Trophoblast cell (in vitro differentiated cells and primary cell): ENCODE results near the gene PDPN.

Experiments
- DNase-seq, 2 donors: peaks; one replicate each; pipeline ENCODE4 v3.0.0-alpha.2; 2016
- H2AFZ ChIP-seq: 2 replicates; pipeline ENCODE4 v1.6.1; 2013; ENCODE audit warnings: low read length, moderate library complexity, mild to moderate bottlenecking; ENCODE audit not compliant: insufficient read depth, poor library complexity
- H2AK5ac ChIP-seq: 2 replicates; pipeline ENCODE4 v1.6.1; 2013; ENCODE audit warnings: mild to moderate bottlenecking, low read length
- H2BK120ac ChIP-seq: 2 replicates; pipeline ENCODE4 v1.6.1; 2013; ENCODE audit warnings: low read length, mild to moderate bottlenecking, moderate library complexity; ENCODE audit not compliant: insufficient read depth, poor library complexity
- H2BK12ac ChIP-seq: 2 replicates; pipeline ENCODE4 v1.6.1; 2013; ENCODE audit warnings: mild to moderate bottlenecking, low read length, moderate library complexity
- H2BK5ac ChIP-seq: 2 replicates; pipeline ENCODE4 v1.6.1; 2013; ENCODE audit warnings: low read length, low read depth, moderate library complexity, mild to moderate bottlenecking; ENCODE audit not compliant: poor library complexity
- H3K14ac ChIP-seq: 2 replicates; pipeline ENCODE4 v1.6.1; 2013; ENCODE audit warnings: mild to moderate bottlenecking, low read length
- H3K18ac ChIP-seq: 2 replicates; pipeline ENCODE4 v1.6.1; 2013; ENCODE audit warnings: mild to moderate bottlenecking, low read length
- H3K23ac ChIP-seq: 2 replicates; pipeline ENCODE4 v1.6.1; 2013; ENCODE audit warnings: low read length
- H3K27ac ChIP-seq: 2 replicates; pipeline ENCODE4 v1.5.1; 2013; ENCODE audit warnings: low read depth, mild to moderate bottlenecking, inconsistent platforms, low read length, moderate library complexity
- H3K27me3 ChIP-seq: 2 replicates; pipeline ENCODE4 v1.6.1; 2013; ENCODE audit warnings: inconsistent platforms, mild to moderate bottlenecking, low read length, moderate library complexity; ENCODE audit not compliant: insufficient read depth
- H3K36me3 ChIP-seq, 2 experiments: 1 replicate in 1 of 2; 2 replicates in 1 of 2; pipeline ENCODE4 v1.6.1; 2013; ENCODE audit warnings: low read length in 2 of 2, mild to moderate bottlenecking in 2 of 2, moderate library complexity in 1 of 2; ENCODE audit not compliant: insufficient read depth in 2 of 2, control insufficient read depth in 1 of 2
- H3K4ac ChIP-seq: 2 replicates; pipeline ENCODE4 v1.6.1; 2013; ENCODE audit warnings: low read depth, mild to moderate bottlenecking, low read length, moderate library complexity
- H3K4me1 ChIP-seq, 2 experiments: 1 replicate in 1 of 2; 2 replicates in 1 of 2; pipeline ENCODE4 v1.6.1; 2013; ENCODE audit warnings: low read length in 2 of 2, mild to moderate bottlenecking in 2 of 2, moderate library complexity in 1 of 2; ENCODE audit not compliant: insufficient read depth in 2 of 2, control insufficient read depth in 1 of 2
- H3K4me2 ChIP-seq: 2 replicates; pipeline ENCODE4 v1.6.1; 2013; ENCODE audit warnings: inconsistent platforms, mild to moderate bottlenecking, low read length, moderate library complexity
- H3K4me3 ChIP-seq: 2 replicates; pipeline ENCODE4 v1.5.1; 2013; ENCODE audit warnings: mild to moderate bottlenecking, low read depth, low read length, inconsistent platforms
- H3K79me1 ChIP-seq: one replicate; pipeline ENCODE4 v1.6.1; 2013; ENCODE audit warnings: low read length
- H3K79me2 ChIP-seq: 2 replicates; pipeline ENCODE4 v1.6.1; 2013; ENCODE audit warnings: low read length, mild to moderate bottlenecking; ENCODE audit not compliant: control insufficient read depth, insufficient read depth, poor library complexity
- H3K9ac ChIP-seq: 2 replicates; pipeline ENCODE4 v1.6.1; 2013; ENCODE audit warnings: mild to moderate bottlenecking, low read length
- H3K9me3 ChIP-seq: 2 replicates; pipeline ENCODE4 v1.6.1; 2013; ENCODE audit warnings: low read depth, mild to moderate bottlenecking, control low read depth, inconsistent platforms, low read length; ENCODE audit not compliant: insufficient read depth
- H4K12ac ChIP-seq: 2 replicates; pipeline ENCODE4 v1.6.1; 2013; ENCODE audit warnings: low read depth, mild to moderate bottlenecking, low read length, moderate library complexity
- H4K8ac ChIP-seq: 2 replicates; pipeline ENCODE4 v1.6.1; 2013; ENCODE audit warnings: low read depth, mild to moderate bottlenecking, low read length, moderate library complexity
- H4K91ac ChIP-seq: one replicate; pipeline ENCODE4 v1.6.1; 2013; ENCODE audit warnings: low read depth, mild to moderate bottlenecking, low read length, moderate library complexity
- WGBS: extraction: QIAGEN DNeasy Blood & Tissue Kit; methylation state at CpG from one replicate; pipeline ENCODE4 v1.1.7; 2013; ENCODE audit warnings: missing lambda C conversion rate; ENCODE audit not compliant: insufficient read length, insufficient coverage; ENCODE audit errors: extremely low coverage; 5-methylcytosine and 5-hydroxymethylcytosine counted together

PDPN gene

GRCh38 chr1:13607002-13607401 lies 23.4 kb downstream of the PDPN start:
- Histone ChIP-seq H3K4me3 (no peak overlapping the region), H2AK5ac (no peak overlapping the region), H3K4me2 (no peak overlapping the region), H3K36me3 (no peaks in the 10 kb centered on the region), H2BK5ac (no peak overlapping the region), H4K8ac (no peak overlapping the region), H4K91ac (no peak overlapping the region), H3K79me2 (no peaks in the 10 kb centered on the region), H4K12ac (no peak overlapping the region), H3K79me1 (no peaks in the 10 kb centered on the region), H3K27me3 (no peaks in the 10 kb centered on the region), H3K14ac (no peak overlapping the region), H2BK12ac (no peak overlapping the region), H3K18ac (no peak overlapping the region), H3K27ac (no peak overlapping the region), H3K9me3 (no peaks in the 10 kb centered on the region), H2BK120ac (no peak overlapping the region), H3K9ac (no peak overlapping the region), H3K23ac (no peak overlapping the region), H2AFZ (no peak overlapping the region), H3K4me1 (peaks cover 3 to 12% of the 10 kb centered on the region in 2 experiments), H3K4ac (no peak overlapping the region)
- no peak for DNase-seq
- no CpG with 5 or more reads among the region's 8 CpGs for WGBS

GRCh38 chr1:13616234-13616633 lies 32.6 kb downstream of the PDPN start:
- Histone ChIP-seq H3K14ac (no peak overlapping the region), H3K27me3 (no peaks in the 10 kb centered on the region), H3K9ac (no peak overlapping the region), H2AFZ (no peak overlapping the region), H3K4me2 (no peak overlapping the region), H2BK5ac (no peak overlapping the region), H2BK120ac (no peak overlapping the region), H4K8ac (no peak overlapping the region), H3K18ac (no peak overlapping the region), H3K27ac (no peak overlapping the region), H3K79me1 (no peaks in the 10 kb centered on the region), H4K12ac (no peak overlapping the region), H2BK12ac (no peak overlapping the region), H3K4me1 (peaks cover 0 to 3% of the 10 kb centered on the region in 2 experiments), H4K91ac (no peak overlapping the region), H3K9me3 (no peaks in the 10 kb centered on the region), H2AK5ac (no peak overlapping the region), H3K23ac (no peak overlapping the region), H3K4me3 (no peak overlapping the region), H3K79me2 (no peaks in the 10 kb centered on the region), H3K36me3 (peaks cover 2 to 3% of the 10 kb centered on the region in 2 experiments), H3K4ac (no peak overlapping the region)
- peak in 1 of 2 donors; percentile 44 for DNase-seq
- WGBS: no CpG with 5 or more reads among the region's 5 CpGs

- no peak overlapping the region for H2BK5ac ChIP-seq
- no peak overlapping the region for H4K12ac ChIP-seq
- peak; percentile 43 to 56 for DNase-seq
- H2AK5ac ChIP-seq: no peak overlapping the region
- H2BK12ac ChIP-seq: no peak overlapping the region
- H3K23ac ChIP-seq: no peak overlapping the region
- WGBS: no CpG with 5 or more reads among the region's 4 CpGs
- H3K79me1 ChIP-seq: no peaks in the 10 kb centered on the region
- H3K4me2 ChIP-seq: no peak overlapping the region
- H2AFZ ChIP-seq: no peak overlapping the region
- H3K4ac ChIP-seq: no peak overlapping the region
- no peak overlapping the region for H3K18ac ChIP-seq
- H3K4me3 ChIP-seq: no peak overlapping the region
- no peaks in the 10 kb centered on the region for H3K79me2 ChIP-seq
- no peak overlapping the region for H4K8ac ChIP-seq
- no peaks in the 10 kb centered on the region for H3K27me3 ChIP-seq
- H3K9ac ChIP-seq: no peak overlapping the region
- no peaks in the 10 kb centered on the region for H3K9me3 ChIP-seq
- H3K27ac ChIP-seq: no peak overlapping the region
- H2BK120ac ChIP-seq: no peak overlapping the region
- H3K36me3 ChIP-seq: peaks cover 2 to 3% of the 10 kb centered on the region in 2 experiments
- no peak overlapping the region for H4K91ac ChIP-seq
- peaks cover 0 to 3% of the 10 kb centered on the region in 2 experiments for H3K4me1 ChIP-seq
- H3K14ac ChIP-seq: no peak overlapping the region
Measured at GRCh38 chr1:13617108-13617507, 33.5 kb downstream of the PDPN start.

GRCh38 chr1:13617773-13618172 lies 34.1 kb downstream of the PDPN start:
- H3K9ac ChIP-seq: no peak overlapping the region
- no peak overlapping the region for H3K14ac ChIP-seq
- H3K27me3 ChIP-seq: no peaks in the 10 kb centered on the region
- no peak overlapping the region for H3K27ac ChIP-seq
- no peak overlapping the region for H2BK5ac ChIP-seq
- no peaks in the 10 kb centered on the region for H3K9me3 ChIP-seq
- no peak overlapping the region for H4K8ac ChIP-seq
- peaks cover 2 to 3% of the 10 kb centered on the region in 2 experiments for H3K36me3 ChIP-seq
- H3K23ac ChIP-seq: no peak overlapping the region
- H2AK5ac ChIP-seq: no peak overlapping the region
- H3K4me1 ChIP-seq: peaks cover 0 to 3% of the 10 kb centered on the region in 2 experiments
- peak in 1 of 2 donors; percentile 10 for DNase-seq
- no peak overlapping the region for H3K4ac ChIP-seq
- no peak overlapping the region for H3K4me3 ChIP-seq
- H4K12ac ChIP-seq: no peak overlapping the region
- no peak overlapping the region for H2AFZ ChIP-seq
- no CpG with 5 or more reads among the region's 1 CpG for WGBS
- no peak overlapping the region for H2BK120ac ChIP-seq
- no peak overlapping the region for H3K4me2 ChIP-seq
- H3K79me1 ChIP-seq: no peaks in the 10 kb centered on the region
- H3K79me2 ChIP-seq: no peaks in the 10 kb centered on the region
- no peak overlapping the region for H2BK12ac ChIP-seq
- H3K18ac ChIP-seq: no peak overlapping the region
- H4K91ac ChIP-seq: no peak overlapping the region
